ENCODE results near the gene C16orf96.

The C16orf96 gene

DNA sequence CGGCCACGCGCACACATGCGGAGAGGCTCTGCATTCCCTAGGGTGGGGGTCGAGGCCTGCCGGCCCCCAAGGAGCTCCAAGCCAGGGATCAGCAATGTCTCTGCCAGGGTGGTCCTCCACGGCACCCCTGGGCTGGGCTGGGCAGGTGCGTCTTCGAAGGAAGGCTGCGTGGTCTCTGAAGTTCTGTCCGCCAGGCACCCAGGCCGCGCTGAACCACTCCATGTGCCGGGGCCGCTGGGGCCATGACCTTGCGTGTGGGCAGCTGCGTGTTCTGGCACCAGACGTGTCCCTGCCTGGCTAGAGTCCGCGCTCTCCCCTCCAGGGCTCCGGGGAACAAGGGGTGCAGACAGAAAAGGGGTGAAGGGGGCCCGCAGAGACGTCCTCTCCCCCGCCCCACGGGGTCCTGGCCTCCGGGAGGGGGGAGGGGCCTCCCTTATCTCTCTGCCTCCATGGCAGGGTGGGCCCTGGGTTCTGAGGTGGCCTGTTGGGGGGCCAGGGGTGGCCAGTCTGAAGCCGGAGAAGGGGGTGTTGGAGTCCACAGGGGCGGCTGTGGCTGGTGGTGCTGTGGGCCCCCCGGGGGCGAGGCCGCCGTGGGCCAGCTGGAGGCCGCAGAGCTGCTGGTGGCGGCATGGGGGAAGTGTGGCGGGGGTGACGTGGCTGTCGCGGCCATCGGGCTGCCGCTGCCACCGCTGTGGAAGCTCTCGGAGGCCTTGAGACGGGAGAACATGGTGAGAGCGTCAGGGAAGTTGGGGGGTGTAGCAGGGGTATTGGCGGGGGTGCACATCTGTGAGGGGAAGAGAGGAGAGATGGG lies 53.3 kb downstream of the C16orf96 start:
- Histone ChIP-seq H3K9me3 (ENCODE audit: severe bottlenecking) (no peaks in the 10 kb centered on the region), H3K4me3 (ENCODE audit: severe bottlenecking) (no peak overlapping the region), H3K4me1 (ENCODE audit: insufficient read depth, poor library complexity, severe bottlenecking) (peaks cover 3% of the 10 kb centered on the region), H3K27ac (ENCODE audit: poor library complexity, severe bottlenecking) (no peak overlapping the region), H3K27me3 (ENCODE audit: insufficient read depth, poor library complexity, severe bottlenecking) (no peaks in the 10 kb centered on the region), H3K36me3 (ENCODE audit: low read depth) (no peaks in the 10 kb centered on the region)
- TF ChIP-seq, protein P1, sequence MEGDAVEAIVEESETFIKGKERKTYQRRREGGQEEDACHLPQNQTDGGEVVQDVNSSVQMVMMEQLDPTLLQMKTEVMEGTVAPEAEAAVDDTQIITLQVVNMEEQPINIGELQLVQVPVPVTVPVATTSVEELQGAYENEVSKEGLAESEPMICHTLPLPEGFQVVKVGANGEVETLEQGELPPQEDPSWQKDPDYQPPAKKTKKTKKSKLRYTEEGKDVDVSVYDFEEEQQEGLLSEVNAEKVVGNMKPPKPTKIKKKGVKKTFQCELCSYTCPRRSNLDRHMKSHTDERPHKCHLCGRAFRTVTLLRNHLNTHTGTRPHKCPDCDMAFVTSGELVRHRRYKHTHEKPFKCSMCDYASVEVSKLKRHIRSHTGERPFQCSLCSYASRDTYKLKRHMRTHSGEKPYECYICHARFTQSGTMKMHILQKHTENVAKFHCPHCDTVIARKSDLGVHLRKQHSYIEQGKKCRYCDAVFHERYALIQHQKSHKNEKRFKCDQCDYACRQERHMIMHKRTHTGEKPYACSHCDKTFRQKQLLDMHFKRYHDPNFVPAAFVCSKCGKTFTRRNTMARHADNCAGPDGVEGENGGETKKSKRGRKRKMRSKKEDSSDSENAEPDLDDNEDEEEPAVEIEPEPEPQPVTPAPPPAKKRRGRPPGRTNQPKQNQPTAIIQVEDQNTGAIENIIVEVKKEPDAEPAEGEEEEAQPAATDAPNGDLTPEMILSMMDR (IDR thresholded peaks at IDR 0.05; ENCODE audit: poor library complexity, severe bottlenecking), result no peak
- DNase-seq (ENCODE audit: low spot score) (no peak), ATAC-seq (ENCODE audit: low read depth) (no peak)

DNA sequence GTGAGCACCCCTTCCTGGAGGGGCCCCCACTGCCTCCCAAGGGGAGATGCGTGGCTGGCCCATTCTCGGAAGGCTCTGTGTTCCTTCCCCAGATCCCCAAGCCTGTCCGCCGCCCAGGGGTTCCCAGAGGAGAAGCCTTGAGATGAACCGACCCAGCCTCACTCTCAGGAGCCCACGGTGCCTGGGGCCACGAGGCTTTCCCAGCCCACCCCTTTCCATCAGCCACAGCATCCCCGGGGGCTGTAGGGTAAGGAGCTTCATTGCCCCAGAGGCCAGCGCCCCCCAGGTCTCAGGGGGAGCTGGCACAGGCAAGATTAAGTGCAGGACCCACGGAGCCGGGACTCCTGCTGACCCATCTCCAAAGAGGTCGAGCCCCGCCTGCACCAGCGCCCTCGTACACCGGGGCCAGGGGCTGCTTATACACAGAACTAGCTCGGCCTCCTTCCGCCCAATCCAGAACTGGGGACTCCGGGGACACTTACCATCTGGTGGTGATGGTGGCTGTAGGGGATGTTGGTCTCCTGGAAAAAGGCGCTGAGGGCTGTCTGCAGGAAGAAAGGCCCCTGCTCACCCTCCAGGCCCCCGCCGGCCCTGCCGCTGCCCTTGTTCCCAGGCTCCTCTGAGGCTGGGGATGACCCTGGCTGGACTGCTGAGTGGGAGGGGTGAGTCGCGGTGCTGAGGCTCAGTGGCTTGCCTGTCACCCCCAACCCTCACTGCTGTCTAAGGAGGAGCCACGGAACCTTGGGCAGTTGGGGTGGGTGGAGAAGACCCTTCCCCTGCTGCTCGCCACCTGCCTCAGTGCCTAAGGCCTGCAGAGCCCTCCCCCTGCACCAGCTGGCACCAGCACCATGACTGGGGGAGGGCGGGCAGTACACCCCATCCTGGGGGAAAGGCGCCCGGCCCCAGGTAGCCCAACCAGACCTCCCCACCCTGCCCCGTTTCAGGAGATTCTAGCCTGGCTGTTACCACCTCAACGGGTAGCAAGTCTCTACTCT lies 54.2 kb downstream of the C16orf96 start:
- H3K4me3 ChIP-seq (ENCODE audit: severe bottlenecking), result no peak overlapping the region
- no peak overlapping the region for H3K27ac ChIP-seq (ENCODE audit: poor library complexity, severe bottlenecking)
- H3K9me3 ChIP-seq (ENCODE audit: severe bottlenecking), result no peaks in the 10 kb centered on the region
- H3K27me3 ChIP-seq (ENCODE audit: insufficient read depth, poor library complexity, severe bottlenecking), result no peaks in the 10 kb centered on the region
- no peak for ATAC-seq (ENCODE audit: low read depth)
- H3K36me3 ChIP-seq (ENCODE audit: low read depth), result no peaks in the 10 kb centered on the region
- peaks cover 3% of the 10 kb centered on the region for H3K4me1 ChIP-seq (ENCODE audit: insufficient read depth, poor library complexity, severe bottlenecking)
- no peak for DNase-seq (ENCODE audit: low spot score)
- TF ChIP-seq, protein P1 (IDR thresholded peaks at IDR 0.05; ENCODE audit: poor library complexity, severe bottlenecking), result no peak

DNA sequence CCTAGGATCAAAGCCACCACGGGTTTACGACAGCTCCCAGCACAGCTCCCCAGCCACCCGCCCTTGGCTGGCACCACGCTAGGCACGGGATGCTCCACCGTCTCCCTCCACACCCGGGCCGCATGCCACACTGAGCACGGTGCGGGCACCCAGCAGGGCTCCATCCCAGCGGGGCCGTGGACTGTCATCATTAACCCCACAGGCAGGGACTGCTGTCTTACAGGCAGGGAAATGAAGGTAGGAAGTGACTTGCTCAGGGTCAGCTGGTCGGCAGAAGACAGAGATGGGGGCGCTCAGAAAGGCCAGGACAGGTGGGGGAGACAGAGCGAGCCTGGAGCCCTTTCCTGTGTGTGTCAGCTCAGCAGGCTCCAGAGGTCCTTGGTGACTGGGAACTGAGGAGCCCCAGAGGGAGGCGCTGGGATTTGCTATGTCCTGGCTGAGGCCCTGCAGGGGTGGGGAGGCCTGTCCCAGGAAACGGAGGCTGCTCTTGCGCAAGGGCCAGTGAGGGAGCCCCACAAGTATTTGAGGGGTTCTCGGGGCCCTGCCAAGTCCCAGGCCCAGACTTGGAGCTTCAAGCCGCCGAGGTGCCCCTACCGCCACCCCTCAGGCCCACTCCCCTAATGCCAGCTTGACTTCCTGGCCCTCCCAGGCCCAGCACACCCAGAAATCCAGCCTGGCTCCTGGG lies 55.3 kb downstream of the C16orf96 start:
- ATAC-seq (ENCODE audit: low read depth), result no peak
- no peak for DNase-seq (ENCODE audit: low spot score)
- Histone ChIP-seq H3K4me1 (ENCODE audit: insufficient read depth, poor library complexity, severe bottlenecking) (peaks cover 6% of the 10 kb centered on the region), H3K27me3 (ENCODE audit: insufficient read depth, poor library complexity, severe bottlenecking) (no peaks in the 10 kb centered on the region), H3K36me3 (ENCODE audit: low read depth) (no peaks in the 10 kb centered on the region), H3K9me3 (ENCODE audit: severe bottlenecking) (no peaks in the 10 kb centered on the region), H3K4me3 (ENCODE audit: severe bottlenecking) (no peak overlapping the region), H3K27ac (ENCODE audit: poor library complexity, severe bottlenecking) (peak overlapping the region; percentile 64)
- TF ChIP-seq, protein P1 (IDR thresholded peaks at IDR 0.05; ENCODE audit: poor library complexity, severe bottlenecking), result no peak

DNA sequence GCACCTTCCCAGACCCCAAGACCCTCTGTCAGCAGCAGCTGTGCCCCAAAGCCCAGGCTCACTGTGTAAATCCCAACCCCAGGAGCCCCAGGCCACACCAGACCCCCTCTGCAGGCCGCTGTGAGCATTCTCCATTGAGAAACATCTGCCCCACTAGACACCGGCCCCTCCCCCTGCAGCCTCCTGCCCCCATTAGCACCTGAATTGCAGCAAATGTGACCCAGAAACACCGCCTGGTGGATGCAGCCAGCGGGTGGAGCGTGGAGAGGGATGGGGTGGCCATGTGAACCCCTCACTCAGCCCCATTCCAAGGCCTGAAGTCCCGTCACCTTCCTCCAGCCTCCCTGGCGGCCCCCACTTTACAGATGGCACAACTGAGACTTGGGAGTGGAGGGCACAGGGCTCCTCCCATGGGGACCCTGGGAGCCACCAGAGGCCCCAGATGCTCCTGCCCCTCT lies 56.4 kb downstream of the C16orf96 start:
- H3K4me3 ChIP-seq (ENCODE audit: severe bottlenecking), result no peak overlapping the region
- H3K9me3 ChIP-seq (ENCODE audit: severe bottlenecking), result no peaks in the 10 kb centered on the region
- H3K27ac ChIP-seq (ENCODE audit: poor library complexity, severe bottlenecking), result peak overlapping the region; percentile 64
- no peaks in the 10 kb centered on the region for H3K27me3 ChIP-seq (ENCODE audit: insufficient read depth, poor library complexity, severe bottlenecking)
- TF ChIP-seq, protein P1 (IDR thresholded peaks at IDR 0.05; ENCODE audit: poor library complexity, severe bottlenecking), result no peak
- H3K4me1 ChIP-seq (ENCODE audit: insufficient read depth, poor library complexity, severe bottlenecking), result peaks cover 10% of the 10 kb centered on the region
- no peak for DNase-seq (ENCODE audit: low spot score)
- no peak for ATAC-seq (ENCODE audit: low read depth)
- no peaks in the 10 kb centered on the region for H3K36me3 ChIP-seq (ENCODE audit: low read depth)
